ENCODE measurements around the gene PCDHGC3. TPM values are rescaled to one million over a fixed set of nuclear protein-coding genes. Genes with fewer than 3 reads are reported as not detected.
"Not testable (repeated sequence)": the region's sequence is repeated elsewhere in the genome, so short reads cannot be mapped to it uniquely, and the experiment has no call there.

Gene PCDHGC3
- total RNA-seq, result 0.42 TPM

DNA sequence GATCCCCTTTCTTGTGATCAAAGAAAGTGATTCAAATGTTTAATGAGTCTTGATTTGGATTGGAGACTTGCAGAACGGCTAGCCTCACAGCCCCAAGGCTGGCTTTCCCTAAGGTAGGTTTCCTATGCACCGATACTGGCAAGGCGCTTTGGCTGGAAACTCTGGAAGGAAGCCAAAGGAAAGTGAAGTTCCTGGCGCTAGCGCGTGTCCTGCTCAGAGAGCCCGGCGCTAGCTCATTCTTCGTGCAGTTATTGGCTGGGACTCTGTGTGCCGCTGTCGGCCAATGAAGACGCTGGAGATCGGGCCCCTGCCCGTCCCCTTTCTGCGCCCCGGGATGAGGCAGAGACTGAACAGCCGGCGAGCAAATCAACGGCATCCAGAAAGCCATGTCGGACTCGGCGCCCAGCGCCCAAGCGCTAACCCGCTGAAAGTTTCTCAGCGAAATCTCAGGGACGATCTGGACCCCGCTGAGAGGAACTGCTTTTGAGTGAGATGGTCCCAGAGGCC lies at the start of gene PCDHGC3:
Gene PCDHGC3, plus strand, starts transcription at position 342 of the 507 bp plus-strand sequence. Its CDS starts 151 bp downstream, at position 493.
- no peaks in the 10 kb centered on the region for H3K9me3 ChIP-seq (ENCODE audit: low read depth, low read length)
- peak within 1 kb of the TSS; percentile 9 for H3K4me3 ChIP-seq (ENCODE audit: low read length)
- H3K27me3 ChIP-seq (ENCODE audit: insufficient read depth, low read length), result peaks cover 71% of the 10 kb centered on the region
- H3K4me1 ChIP-seq (ENCODE audit: insufficient read depth, low read length), result peaks cover 23% of the 10 kb centered on the region

DNA sequence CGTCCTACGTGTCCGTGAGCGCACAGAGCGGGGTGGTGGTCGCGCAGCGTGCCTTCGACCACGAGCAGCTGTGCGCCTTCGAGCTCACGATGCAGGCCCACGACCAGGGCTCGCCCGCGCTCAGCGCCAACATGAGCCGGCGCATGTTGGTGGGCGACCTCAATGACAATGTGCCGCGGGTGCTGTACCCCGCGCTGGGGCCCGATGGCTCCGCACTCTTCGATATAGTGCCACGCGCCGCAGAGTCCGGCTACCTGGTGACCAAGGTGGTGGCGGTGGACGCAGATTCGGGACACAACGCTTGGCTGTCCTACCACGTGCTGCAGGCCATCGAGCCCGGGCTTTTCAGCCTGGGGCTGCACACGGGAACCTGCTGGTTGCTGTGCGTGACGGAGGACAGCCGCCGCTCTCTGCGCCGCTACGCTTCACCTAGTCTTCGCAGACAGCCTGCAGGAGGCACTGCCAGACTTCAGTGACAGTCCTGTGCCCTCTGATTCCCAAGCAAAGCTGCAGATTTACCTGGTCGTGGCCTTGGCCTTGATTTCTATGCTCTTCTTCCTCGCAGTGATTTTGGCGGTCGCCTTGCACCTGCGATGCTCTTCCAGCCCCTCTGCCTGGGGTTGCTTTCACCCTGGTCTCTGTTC lies 47.9 kb upstream of the PCDHGC3 start:
- H3K4me1 ChIP-seq (ENCODE audit: insufficient read depth, low read length), result peaks cover 12% of the 10 kb centered on the region
- no peak overlapping the region for H3K4me3 ChIP-seq (ENCODE audit: low read length)
- H3K27me3 ChIP-seq (ENCODE audit: insufficient read depth, low read length), result peaks cover 92% of the 10 kb centered on the region
- H3K9me3 ChIP-seq (ENCODE audit: low read depth, low read length), result no peaks in the 10 kb centered on the region

DNA sequence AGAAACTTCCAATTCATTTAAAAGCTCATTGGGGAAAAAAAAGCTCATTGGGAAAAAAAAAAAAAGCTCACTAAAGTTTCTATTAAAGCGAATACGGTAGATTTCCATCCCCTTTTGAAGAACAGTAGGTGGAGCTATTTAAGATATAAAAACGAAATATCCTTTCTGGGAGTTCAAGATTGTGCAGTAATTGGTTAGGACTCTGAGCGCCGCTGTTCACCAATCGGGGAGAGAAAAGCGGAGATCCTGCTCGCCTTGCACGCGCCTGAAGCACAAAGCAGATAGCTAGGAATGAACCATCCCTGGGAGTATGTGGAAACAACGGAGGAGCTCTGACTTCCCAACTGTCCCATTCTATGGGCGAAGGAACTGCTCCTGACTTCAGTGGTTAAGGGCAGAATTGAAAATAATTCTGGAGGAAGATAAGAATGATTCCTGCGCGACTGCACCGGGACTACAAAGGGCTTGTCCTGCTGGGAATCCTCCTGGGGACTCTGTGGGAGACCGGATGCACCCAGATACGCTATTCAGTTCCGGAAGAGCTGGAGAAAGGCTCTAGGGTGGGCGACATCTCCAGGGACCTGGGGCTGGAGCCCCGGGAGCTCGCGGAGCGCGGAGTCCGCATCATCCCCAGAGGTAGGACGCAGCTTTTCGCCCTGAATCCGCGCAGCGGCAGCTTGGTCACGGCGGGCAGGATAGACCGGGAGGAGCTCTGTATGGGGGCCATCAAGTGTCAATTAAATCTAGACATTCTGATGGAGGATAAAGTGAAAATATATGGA lies 45.2 kb upstream of the PCDHGC3 start, which contains the start of gene PCDHGA12:
Gene PCDHGA12, plus strand, starts transcription at position 176 of the 782 bp plus-strand sequence. Its CDS starts 253 bp downstream, at position 429.
- Histone ChIP-seq H3K27me3 (ENCODE audit: insufficient read depth, low read length) (peaks cover 89% of the 10 kb centered on the region), H3K4me1 (ENCODE audit: insufficient read depth, low read length) (peaks cover 12% of the 10 kb centered on the region), H3K9me3 (ENCODE audit: low read depth, low read length) (no peaks in the 10 kb centered on the region), H3K4me3 (ENCODE audit: low read length) (no peak within 1 kb of the TSS)

DNA sequence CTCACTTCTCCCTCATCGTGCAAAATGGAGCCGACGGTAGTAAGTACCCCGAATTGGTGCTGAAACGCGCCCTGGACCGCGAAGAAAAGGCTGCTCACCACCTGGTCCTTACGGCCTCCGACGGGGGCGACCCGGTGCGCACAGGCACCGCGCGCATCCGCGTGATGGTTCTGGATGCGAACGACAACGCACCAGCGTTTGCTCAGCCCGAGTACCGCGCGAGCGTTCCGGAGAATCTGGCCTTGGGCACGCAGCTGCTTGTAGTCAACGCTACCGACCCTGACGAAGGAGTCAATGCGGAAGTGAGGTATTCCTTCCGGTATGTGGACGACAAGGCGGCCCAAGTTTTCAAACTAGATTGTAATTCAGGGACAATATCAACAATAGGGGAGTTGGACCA lies 44.5 kb upstream of the PCDHGC3 start:
- no peak overlapping the region for H3K4me3 ChIP-seq (ENCODE audit: low read length)
- H3K9me3 ChIP-seq (ENCODE audit: low read depth, low read length), result no peaks in the 10 kb centered on the region
- H3K4me1 ChIP-seq (ENCODE audit: insufficient read depth, low read length), result peaks cover 12% of the 10 kb centered on the region
- peaks cover 88% of the 10 kb centered on the region for H3K27me3 ChIP-seq (ENCODE audit: insufficient read depth, low read length)

DNA sequence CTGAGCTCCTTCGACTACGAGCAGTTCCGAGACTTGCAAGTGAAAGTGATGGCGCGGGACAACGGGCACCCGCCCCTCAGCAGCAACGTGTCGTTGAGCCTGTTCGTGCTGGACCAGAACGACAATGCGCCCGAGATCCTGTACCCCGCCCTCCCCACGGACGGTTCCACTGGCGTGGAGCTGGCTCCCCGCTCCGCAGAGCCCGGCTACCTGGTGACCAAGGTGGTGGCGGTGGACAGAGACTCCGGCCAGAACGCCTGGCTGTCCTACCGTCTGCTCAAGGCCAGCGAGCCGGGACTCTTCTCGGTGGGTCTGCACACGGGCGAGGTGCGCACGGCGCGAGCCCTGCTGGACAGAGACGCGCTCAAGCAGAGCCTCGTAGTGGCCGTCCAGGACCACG lies 43.5 kb upstream of the PCDHGC3 start:
- not testable (repeated sequence) for H3K9me3 ChIP-seq (ENCODE audit: low read depth, low read length); H3K4me3 ChIP-seq (ENCODE audit: low read length)
- H3K4me1 ChIP-seq (ENCODE audit: insufficient read depth, low read length), result peaks cover 12% of the 10 kb centered on the region
- H3K27me3 ChIP-seq (ENCODE audit: insufficient read depth, low read length), result peaks cover 88% of the 10 kb centered on the region

DNA sequence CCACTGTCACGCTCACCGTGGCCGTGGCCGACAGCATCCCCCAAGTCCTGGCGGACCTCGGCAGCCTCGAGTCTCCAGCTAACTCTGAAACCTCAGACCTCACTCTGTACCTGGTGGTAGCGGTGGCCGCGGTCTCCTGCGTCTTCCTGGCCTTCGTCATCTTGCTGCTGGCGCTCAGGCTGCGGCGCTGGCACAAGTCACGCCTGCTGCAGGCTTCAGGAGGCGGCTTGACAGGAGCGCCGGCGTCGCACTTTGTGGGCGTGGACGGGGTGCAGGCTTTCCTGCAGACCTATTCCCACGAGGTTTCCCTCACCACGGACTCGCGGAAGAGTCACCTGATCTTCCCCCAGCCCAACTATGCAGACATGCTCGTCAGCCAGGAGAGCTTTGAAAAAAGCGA lies 43.0 kb upstream of the PCDHGC3 start:
- H3K27me3 ChIP-seq (ENCODE audit: insufficient read depth, low read length), result peaks cover 85% of the 10 kb centered on the region
- not testable (repeated sequence) for H3K4me3 ChIP-seq (ENCODE audit: low read length); H3K9me3 ChIP-seq (ENCODE audit: low read depth, low read length)

DNA sequence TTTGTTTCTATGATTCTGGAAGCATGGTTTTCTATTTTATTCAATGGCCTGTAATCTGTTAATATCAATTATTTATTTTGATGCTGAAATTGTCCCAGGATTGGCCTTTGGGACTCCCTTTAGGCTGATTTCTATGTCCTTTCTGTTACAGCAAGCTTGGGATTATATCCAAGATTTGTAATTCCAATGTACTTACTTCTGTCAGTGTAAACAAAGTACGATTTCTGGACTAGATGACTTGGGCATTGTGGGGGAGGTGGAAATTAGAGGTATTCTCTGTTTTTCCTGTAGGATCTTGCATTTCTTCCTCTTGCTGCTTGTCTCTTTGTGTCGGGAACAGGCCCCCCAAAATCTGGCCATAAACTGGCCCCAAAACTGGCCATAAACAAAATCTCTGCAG lies 41.8 kb upstream of the PCDHGC3 start:
- Histone ChIP-seq H3K4me1 (ENCODE audit: insufficient read depth, low read length) (peaks cover 12% of the 10 kb centered on the region), H3K4me3 (ENCODE audit: low read length) (no peak overlapping the region), H3K9me3 (ENCODE audit: low read depth, low read length) (no peaks in the 10 kb centered on the region), H3K27me3 (ENCODE audit: insufficient read depth, low read length) (peaks cover 75% of the 10 kb centered on the region)

More for the DNA sequence above, 43.0 kb upstream of the PCDHGC3 start:
- peaks cover 12% of the 10 kb centered on the region for H3K4me1 ChIP-seq (ENCODE audit: insufficient read depth, low read length)

DNA sequence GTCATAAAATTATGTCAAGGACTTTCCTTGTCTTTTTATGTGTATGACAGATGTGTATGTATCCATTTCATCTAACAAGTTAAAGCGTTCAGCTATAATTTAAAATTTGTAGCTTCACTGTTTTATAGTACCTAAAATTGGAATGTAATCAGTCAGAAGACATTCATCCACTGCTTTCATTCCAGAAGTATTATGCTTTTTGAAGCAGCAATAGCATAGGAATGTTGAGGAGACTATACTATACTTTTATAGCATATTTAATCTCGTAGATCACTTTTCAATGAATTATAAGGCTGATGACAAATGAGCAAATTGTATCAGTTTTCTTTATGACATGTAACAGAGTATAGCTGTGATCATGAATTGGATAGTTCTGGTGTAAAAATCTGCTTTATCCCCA lies 38.5 kb upstream of the PCDHGC3 start:
- no peaks in the 10 kb centered on the region for H3K4me1 ChIP-seq (ENCODE audit: insufficient read depth, low read length)
- peaks cover 50% of the 10 kb centered on the region for H3K27me3 ChIP-seq (ENCODE audit: insufficient read depth, low read length)
- no peak overlapping the region for H3K4me3 ChIP-seq (ENCODE audit: low read length)
- H3K9me3 ChIP-seq (ENCODE audit: low read depth, low read length), result no peaks in the 10 kb centered on the region

DNA sequence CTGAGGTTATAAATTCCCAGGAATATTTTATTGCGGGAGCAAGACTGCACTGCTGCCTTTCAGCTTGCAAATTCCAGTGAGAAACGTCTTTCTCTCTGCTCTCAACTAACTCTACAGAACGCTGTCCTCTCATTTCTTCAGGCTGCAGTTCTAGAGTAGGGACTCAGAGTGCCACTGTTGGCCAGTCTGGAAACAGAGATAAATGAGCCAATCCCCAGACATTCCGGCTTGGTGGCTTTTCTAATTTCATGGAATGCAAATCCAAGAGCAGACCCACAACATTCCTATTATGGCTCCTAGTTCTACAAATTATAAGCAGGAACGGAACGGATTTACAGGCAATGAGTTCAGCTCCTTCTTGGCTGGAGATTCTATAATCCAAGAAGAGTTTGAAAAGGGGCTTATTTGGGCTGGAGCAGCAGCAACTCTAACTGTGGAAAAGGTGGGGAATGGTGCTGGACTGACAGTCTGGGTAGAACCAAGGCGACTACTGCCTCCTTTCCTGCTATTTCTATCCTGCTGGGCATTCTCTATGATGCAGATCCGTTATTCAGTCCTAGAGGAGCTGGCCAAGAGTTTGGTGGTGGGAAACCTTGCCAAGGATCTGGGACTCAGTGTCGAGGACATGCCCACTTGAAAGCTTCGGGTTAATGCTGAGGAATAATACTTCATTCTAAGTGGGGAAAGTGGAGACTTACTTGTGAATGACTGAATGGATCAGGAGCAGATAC lies 36.2 kb upstream of the PCDHGC3 start:
- Histone ChIP-seq H3K27me3 (ENCODE audit: insufficient read depth, low read length) (peaks cover 34% of the 10 kb centered on the region), H3K4me1 (ENCODE audit: insufficient read depth, low read length) (no peaks in the 10 kb centered on the region), H3K4me3 (ENCODE audit: low read length) (no peak overlapping the region), H3K9me3 (ENCODE audit: low read depth, low read length) (no peaks in the 10 kb centered on the region)

DNA sequence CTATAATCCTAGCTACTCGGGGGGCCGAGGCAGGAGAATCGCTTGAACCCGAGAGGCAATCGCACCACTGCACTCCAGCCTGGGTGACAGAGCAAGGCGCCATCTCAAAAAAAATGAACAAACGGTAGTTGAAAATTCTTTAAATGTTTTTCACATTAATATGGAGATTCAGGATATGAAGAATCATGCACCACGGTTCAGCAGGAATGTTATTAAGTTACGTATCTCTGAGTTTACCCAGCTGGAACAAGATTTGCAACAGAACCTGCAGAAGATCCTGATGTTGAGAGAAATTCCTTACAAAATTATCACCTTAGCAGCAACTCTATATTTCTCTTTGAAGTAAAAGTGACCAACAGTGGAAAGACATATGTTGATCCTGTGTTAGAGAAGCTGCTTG lies 35.4 kb upstream of the PCDHGC3 start:
- Histone ChIP-seq H3K4me1 (ENCODE audit: insufficient read depth, low read length) (no peaks in the 10 kb centered on the region), H3K9me3 (ENCODE audit: low read depth, low read length) (no peaks in the 10 kb centered on the region), H3K27me3 (ENCODE audit: insufficient read depth, low read length) (peaks cover 30% of the 10 kb centered on the region), H3K4me3 (ENCODE audit: low read length) (no peak overlapping the region)

DNA sequence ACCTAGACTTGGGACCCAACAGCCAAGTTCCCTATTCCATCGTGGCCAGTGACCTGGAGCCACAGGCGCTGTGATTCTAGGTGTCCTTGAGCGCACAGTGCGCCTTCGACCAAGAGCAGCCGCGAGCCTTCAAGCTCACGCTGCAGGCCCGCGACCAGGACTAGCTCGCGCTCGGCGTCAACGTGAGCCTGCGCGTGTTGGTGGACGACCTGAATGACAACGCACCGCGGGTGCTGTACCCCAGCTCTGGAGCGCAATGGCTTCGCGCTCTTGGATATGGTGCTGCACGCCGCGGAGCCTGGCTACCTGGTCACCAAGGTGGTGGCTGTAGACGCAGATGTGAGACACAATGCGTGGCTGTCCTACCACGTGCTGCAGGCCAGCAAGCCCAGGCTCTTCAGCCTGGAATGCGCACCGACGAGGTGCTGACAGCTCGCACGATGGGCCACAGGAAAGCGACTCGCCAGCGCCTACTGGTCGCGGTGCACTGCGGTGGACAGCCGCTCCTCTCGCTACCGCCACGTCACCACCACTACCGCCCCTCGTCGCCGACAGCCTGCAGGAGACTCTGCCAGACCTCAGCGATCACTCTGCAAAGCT lies 34.1 kb upstream of the PCDHGC3 start:
- Histone ChIP-seq H3K9me3 (ENCODE audit: low read depth, low read length) (no peaks in the 10 kb centered on the region), H3K4me1 (ENCODE audit: insufficient read depth, low read length) (no peaks in the 10 kb centered on the region), H3K4me3 (ENCODE audit: low read length) (no peak overlapping the region), H3K27me3 (ENCODE audit: insufficient read depth, low read length) (peaks cover 17% of the 10 kb centered on the region)

DNA sequence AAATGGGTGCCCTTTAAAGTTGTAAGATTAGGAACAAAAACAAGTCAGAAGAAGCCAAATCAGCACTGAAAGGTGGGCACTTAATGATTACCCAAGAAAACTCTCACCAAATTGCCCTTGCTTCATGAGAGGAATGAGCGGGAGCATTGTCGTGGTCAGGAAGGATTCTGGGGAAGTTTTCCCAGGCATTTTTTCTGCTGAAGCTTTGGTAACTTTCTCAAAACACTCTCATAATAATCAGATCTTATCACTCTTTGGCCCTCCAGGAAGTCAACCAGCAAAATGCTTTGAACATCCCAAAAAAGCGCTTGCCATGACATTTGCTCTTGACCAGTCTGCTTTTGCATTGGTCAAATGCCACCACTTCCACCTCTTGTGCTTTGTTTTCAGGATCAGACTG lies 10.4 kb upstream of the PCDHGC3 start:
- Histone ChIP-seq H3K27me3 (ENCODE audit: insufficient read depth, low read length) (peaks cover 3% of the 10 kb centered on the region), H3K4me1 (ENCODE audit: insufficient read depth, low read length) (no peaks in the 10 kb centered on the region)

DNA sequence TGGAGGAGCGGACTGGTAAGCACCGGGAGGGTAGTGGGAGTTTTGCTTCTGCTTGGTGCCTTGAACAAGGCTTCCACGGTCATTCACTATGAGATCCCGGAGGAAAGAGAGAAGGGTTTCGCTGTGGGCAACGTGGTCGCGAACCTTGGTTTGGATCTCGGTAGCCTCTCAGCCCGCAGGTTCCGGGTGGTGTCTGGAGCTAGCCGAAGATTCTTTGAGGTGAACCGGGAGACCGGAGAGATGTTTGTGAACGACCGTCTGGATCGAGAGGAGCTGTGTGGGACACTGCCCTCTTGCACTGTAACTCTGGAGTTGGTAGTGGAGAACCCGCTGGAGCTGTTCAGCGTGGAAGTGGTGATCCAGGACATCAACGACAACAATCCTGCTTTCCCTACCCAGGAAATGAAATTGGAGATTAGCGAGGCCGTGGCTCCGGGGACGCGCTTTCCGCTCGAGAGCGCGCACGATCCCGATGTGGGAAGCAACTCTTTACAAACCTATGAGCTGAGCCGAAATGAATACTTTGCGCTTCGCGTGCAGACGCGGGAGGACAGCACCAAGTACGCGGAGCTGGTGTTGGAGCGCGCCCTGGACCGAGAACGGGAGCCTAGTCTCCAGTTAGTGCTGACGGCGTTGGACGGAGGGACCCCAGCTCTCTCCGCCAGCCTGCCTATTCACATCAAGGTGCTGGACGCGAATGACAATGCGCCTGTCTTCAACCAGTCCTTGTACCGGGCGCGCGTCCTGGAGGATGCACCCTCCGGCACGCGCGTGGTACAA lies 556 bp downstream of the PCDHGC3 start:
- peak overlapping the region; percentile 9 for H3K4me3 ChIP-seq (ENCODE audit: low read length)
- peaks cover 23% of the 10 kb centered on the region for H3K4me1 ChIP-seq (ENCODE audit: insufficient read depth, low read length)
- H3K27me3 ChIP-seq (ENCODE audit: insufficient read depth, low read length), result peaks cover 74% of the 10 kb centered on the region
- no peaks in the 10 kb centered on the region for H3K9me3 ChIP-seq (ENCODE audit: low read depth, low read length)

More for the DNA sequence above, 10.4 kb upstream of the PCDHGC3 start:
- H3K9me3 ChIP-seq (ENCODE audit: low read depth, low read length), result no peaks in the 10 kb centered on the region
- no peak overlapping the region for H3K4me3 ChIP-seq (ENCODE audit: low read length)

DNA sequence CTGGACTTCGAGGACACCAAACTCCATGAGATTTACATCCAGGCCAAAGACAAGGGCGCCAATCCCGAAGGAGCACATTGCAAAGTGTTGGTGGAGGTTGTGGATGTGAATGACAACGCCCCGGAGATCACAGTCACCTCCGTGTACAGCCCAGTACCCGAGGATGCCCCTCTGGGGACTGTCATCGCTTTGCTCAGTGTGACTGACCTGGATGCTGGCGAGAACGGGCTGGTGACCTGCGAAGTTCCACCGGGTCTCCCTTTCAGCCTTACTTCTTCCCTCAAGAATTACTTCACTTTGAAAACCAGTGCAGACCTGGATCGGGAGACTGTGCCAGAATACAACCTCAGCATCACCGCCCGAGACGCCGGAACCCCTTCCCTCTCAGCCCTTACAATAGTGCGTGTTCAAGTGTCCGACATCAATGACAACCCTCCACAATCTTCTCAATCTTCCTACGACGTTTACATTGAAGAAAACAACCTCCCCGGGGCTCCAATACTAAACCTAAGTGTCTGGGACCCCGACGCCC lies 1.3 kb downstream of the PCDHGC3 start:
- H3K4me1 ChIP-seq (ENCODE audit: insufficient read depth, low read length), result peaks cover 23% of the 10 kb centered on the region
- no peak overlapping the region for H3K4me3 ChIP-seq (ENCODE audit: low read length)
- H3K9me3 ChIP-seq (ENCODE audit: low read depth, low read length), result no peaks in the 10 kb centered on the region
- H3K27me3 ChIP-seq (ENCODE audit: insufficient read depth, low read length), result peaks cover 76% of the 10 kb centered on the region

Data from mononuclear cell (primary cell).